ENCODE measurements around the gene B4GALT2. TPM values are rescaled to one million over a fixed set of nuclear protein-coding genes. Genes with fewer than 3 reads are reported as not detected.

B4GALT2 gene
- total and polyA plus RNA-seq, 2 of the 4 experiments (the other 2 are of a cell fraction): 52.3 to 60.8 TPM

- Histone ChIP-seq H3K27me3 (ENCODE audit: control insufficient read depth, insufficient read depth, low read length) (no peaks in the 10 kb centered on the region), H3K4me1 (ENCODE audit: control insufficient read depth, insufficient read depth, low read length) (no peaks in the 10 kb centered on the region), H2AK5ac (ENCODE audit: low read depth, low read length) (no peak overlapping the region), H3K79me1 (ENCODE audit: low read depth in 1 of 2, low read length in 2 of 2) (no peaks in the 10 kb centered on the region), H3K4me2 (ENCODE audit: low read depth, low read length) (no peak overlapping the region), H3K56ac (ENCODE audit: extremely low read depth, insufficient read depth, low read length) (no peak overlapping the region), H3K4ac (ENCODE audit: low read depth, low read length) (no peak overlapping the region), H3K9me1 (ENCODE audit: insufficient read depth, low read length) (no peaks in the 10 kb centered on the region), H2AK9ac (replicated peaks; ENCODE audit: low read depth, low read length, poor library complexity) (no peak overlapping the region), H4K8ac (ENCODE audit: low read depth in 2 of 2, low read length in 2 of 2) (no peak overlapping the region), H3K4me3 (ENCODE audit: insufficient read depth, low read depth, low read length) (no peak overlapping the region), H3K9ac (ENCODE audit: low read depth, low read length) (no peak overlapping the region), H3K18ac (ENCODE audit: low read depth, low read length) (no peak overlapping the region), H2BK5ac (ENCODE audit: low read depth, low read length, poor library complexity, severe bottlenecking) (no peak overlapping the region), H3K36me3 (ENCODE audit: control insufficient read depth, insufficient read depth, low read length) (peaks cover 24% of the 10 kb centered on the region; the same call in 1 of the 2 replicates), H3K9me3 (ENCODE audit: control insufficient read depth, insufficient read depth, low read length) (no peaks in the 10 kb centered on the region), H2BK120ac (ENCODE audit: low read depth, low read length) (no peak overlapping the region), H4K5ac (ENCODE audit: low read depth, low read length) (no peak overlapping the region), H2BK15ac (ENCODE audit: low read depth, low read length) (no peak overlapping the region), H2BK20ac (ENCODE audit: low read depth, low read length) (no peak overlapping the region), H3K27ac (ENCODE audit: insufficient read depth, low read length) (no peak overlapping the region), H3K23ac (ENCODE audit: low read depth, low read length) (no peak overlapping the region), H4K20me1 (ENCODE audit: insufficient read depth, low read length) (no peaks in the 10 kb centered on the region), H4K91ac (ENCODE audit: insufficient read depth, low read depth, low read length) (no peak overlapping the region), H3K14ac (replicated peaks; ENCODE audit: low read depth, low read length) (no peak overlapping the region), H2AFZ (replicated peaks; ENCODE audit: low read length, poor library complexity) (no peak overlapping the region)
- dilution Hi-C loops (cut with HindIII; ENCODE audit: low sequenced_read_pairs, unreplicated experiment) (no loop called here), in situ Hi-C loops (cut with MboI; ENCODE audit: low sequenced_read_pairs) (no loop called here), intact Hi-C loops (cut with micrococcal nuclease) (loop anchor here (10.0 kb wide), 1 partner anchor 315 kb away; no protein-coding TSS in a partner anchor)
- ATAC-seq (ENCODE audit: low read depth) (no peak), DNase-seq (no peak)
- CTCF ChIA-PET: interaction anchor here (1.6 kb wide), 1 partner anchor 48 kb away, joined by 3 read pairs; no protein-coding TSS in a partner anchor
- no peak for TF ChIP-seq SMC3 (IDR thresholded peaks at IDR 0.05; ENCODE audit: low read depth, low read length)
- no peak for TF ChIP-seq FOS (IDR thresholded peaks at IDR 0.05; ENCODE audit: low read depth, low read length)
- TF ChIP-seq RCOR1 (IDR thresholded peaks at IDR 0.05; ENCODE audit: insufficient replicate concordance, low read length): no peak
- no peak for TF ChIP-seq CHD1 (IDR thresholded peaks at IDR 0.05; ENCODE audit: low read depth, low read length)
- no peak for TF ChIP-seq CEBPB (IDR thresholded peaks at IDR 0.05; ENCODE audit: low read depth, low read length)
- TF ChIP-seq RAD21 (IDR thresholded peaks at IDR 0.05; ENCODE audit: low read length): no peak
- no peak for TF ChIP-seq NFE2L2 (IDR thresholded peaks at IDR 0.05; ENCODE audit: low read depth, low read length)
- TF ChIP-seq, protein P1, sequence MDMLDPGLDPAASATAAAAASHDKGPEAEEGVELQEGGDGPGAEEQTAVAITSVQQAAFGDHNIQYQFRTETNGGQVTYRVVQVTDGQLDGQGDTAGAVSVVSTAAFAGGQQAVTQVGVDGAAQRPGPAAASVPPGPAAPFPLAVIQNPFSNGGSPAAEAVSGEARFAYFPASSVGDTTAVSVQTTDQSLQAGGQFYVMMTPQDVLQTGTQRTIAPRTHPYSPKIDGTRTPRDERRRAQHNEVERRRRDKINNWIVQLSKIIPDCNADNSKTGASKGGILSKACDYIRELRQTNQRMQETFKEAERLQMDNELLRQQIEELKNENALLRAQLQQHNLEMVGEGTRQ (IDR thresholded peaks at IDR 0.05; ENCODE audit: low read depth, low read length): no peak
- WGBS, 2 experiments (ENCODE audit: extremely low coverage in 2 of 2, insufficient read length in 1 of 2): 69% methylated on average over 5 of the region's 8 CpGs; no CpG with 5 or more reads in 1 of the 2 experiments
- BruUV-seq (replicated peaks): no TSS peak
- POLR2A ChIA-PET (ENCODE audit: unreplicated experiment): no interaction called here
Measured at GRCh38 chr1:44000122-44000665, 21.2 kb downstream of the B4GALT2 start.

Measured in IMR-90 (cell line).